ENCODE results near the gene BMPER.

BMPER gene

GRCh38 chr7:34181271-34181958 lies 276.1 kb downstream of the BMPER start:
- no peaks in the 10 kb centered on the region for H3K27me3 ChIP-seq (ENCODE audit: control insufficient read depth, insufficient read depth, low read length)
- no peaks in the 10 kb centered on the region for H3K4me1 ChIP-seq (ENCODE audit: control insufficient read depth, insufficient read depth, low read length)
- H3K36me3 ChIP-seq (ENCODE audit: control insufficient read depth, insufficient read depth, low read length): no peaks in the 10 kb centered on the region
- no peak overlapping the region for H3K27ac ChIP-seq (ENCODE audit: low read depth, low read length)
- H3K9ac ChIP-seq (ENCODE audit: low read length): no peak overlapping the region
- no peak overlapping the region for H3K4me3 ChIP-seq (ENCODE audit: low read length)

GRCh38 chr7:34184466-34184865 lies 279.1 kb downstream of the BMPER start:
- Histone ChIP-seq H3K4me3 (ENCODE audit: low read length) (no peak overlapping the region), H3K27ac (ENCODE audit: low read depth, low read length) (no peak overlapping the region), H3K4me1 (ENCODE audit: control insufficient read depth, insufficient read depth, low read length) (no peaks in the 10 kb centered on the region), H3K9ac (ENCODE audit: low read length) (no peak overlapping the region), H3K36me3 (ENCODE audit: control insufficient read depth, insufficient read depth, low read length) (no peaks in the 10 kb centered on the region), H3K27me3 (ENCODE audit: control insufficient read depth, insufficient read depth, low read length) (no peaks in the 10 kb centered on the region)

- H3K36me3 ChIP-seq (ENCODE audit: control insufficient read depth, insufficient read depth, low read length): no peaks in the 10 kb centered on the region
- no peaks in the 10 kb centered on the region for H3K27me3 ChIP-seq (ENCODE audit: control insufficient read depth, insufficient read depth, low read length)
- no peak overlapping the region for H3K9ac ChIP-seq (ENCODE audit: low read length)
- no peak overlapping the region for H3K4me3 ChIP-seq (ENCODE audit: low read length)
- no peak overlapping the region for H3K27ac ChIP-seq (ENCODE audit: low read depth, low read length)
- H3K4me1 ChIP-seq (ENCODE audit: control insufficient read depth, insufficient read depth, low read length): no peaks in the 10 kb centered on the region
These were observed 282.5 kb downstream of the BMPER start for GRCh38 chr7:34187798-34188307.

- Histone ChIP-seq H3K4me1 (ENCODE audit: control insufficient read depth, insufficient read depth, low read length) (no peaks in the 10 kb centered on the region), H3K27ac (ENCODE audit: low read depth, low read length) (no peak overlapping the region), H3K27me3 (ENCODE audit: control insufficient read depth, insufficient read depth, low read length) (no peaks in the 10 kb centered on the region), H3K36me3 (ENCODE audit: control insufficient read depth, insufficient read depth, low read length) (no peaks in the 10 kb centered on the region), H3K4me3 (ENCODE audit: low read length) (no peak overlapping the region), H3K9ac (ENCODE audit: low read length) (no peak overlapping the region)
These were observed 283.7 kb downstream of the BMPER start for GRCh38 chr7:34189031-34189430.

- Histone ChIP-seq H3K4me1 (ENCODE audit: control insufficient read depth, insufficient read depth, low read length) (no peaks in the 10 kb centered on the region), H3K27me3 (ENCODE audit: control insufficient read depth, insufficient read depth, low read length) (no peaks in the 10 kb centered on the region), H3K36me3 (ENCODE audit: control insufficient read depth, insufficient read depth, low read length) (no peaks in the 10 kb centered on the region), H3K4me3 (ENCODE audit: low read length) (no peak overlapping the region), H3K27ac (ENCODE audit: low read depth, low read length) (no peak overlapping the region), H3K9ac (ENCODE audit: low read length) (no peak overlapping the region)
These were observed 285.0 kb downstream of the BMPER start for GRCh38 chr7:34190299-34190698.

- H3K27me3 ChIP-seq (ENCODE audit: control insufficient read depth, insufficient read depth, low read length): no peaks in the 10 kb centered on the region
- H3K27ac ChIP-seq (ENCODE audit: low read depth, low read length): no peak overlapping the region
- no peaks in the 10 kb centered on the region for H3K36me3 ChIP-seq (ENCODE audit: control insufficient read depth, insufficient read depth, low read length)
- H3K4me1 ChIP-seq (ENCODE audit: control insufficient read depth, insufficient read depth, low read length): no peaks in the 10 kb centered on the region
- H3K9ac ChIP-seq (ENCODE audit: low read length): no peak overlapping the region
- H3K4me3 ChIP-seq (ENCODE audit: low read length): no peak overlapping the region
These were observed 285.8 kb downstream of the BMPER start for GRCh38 chr7:34191162-34191561.

- no peaks in the 10 kb centered on the region for H3K27me3 ChIP-seq (ENCODE audit: control insufficient read depth, insufficient read depth, low read length)
- H3K36me3 ChIP-seq (ENCODE audit: control insufficient read depth, insufficient read depth, low read length): no peaks in the 10 kb centered on the region
These were observed 286.6 kb downstream of the BMPER start for GRCh38 chr7:34191771-34192479.

GRCh38 chr7:34192906-34193305 lies 287.6 kb downstream of the BMPER start:
- H3K9ac ChIP-seq (ENCODE audit: low read length): no peak overlapping the region

More at GRCh38 chr7:34191771-34192479, 286.6 kb downstream of the BMPER start:
- Histone ChIP-seq H3K4me3 (ENCODE audit: low read length) (no peak overlapping the region), H3K27ac (ENCODE audit: low read depth, low read length) (no peak overlapping the region), H3K4me1 (ENCODE audit: control insufficient read depth, insufficient read depth, low read length) (no peaks in the 10 kb centered on the region), H3K9ac (ENCODE audit: low read length) (no peak overlapping the region)

GRCh38 chr7:34198231-34198641 lies 292.9 kb downstream of the BMPER start:
- Histone ChIP-seq H3K4me1 (ENCODE audit: control insufficient read depth, insufficient read depth, low read length) (no peaks in the 10 kb centered on the region), H3K9ac (ENCODE audit: low read length) (no peak overlapping the region), H3K27me3 (ENCODE audit: control insufficient read depth, insufficient read depth, low read length) (no peaks in the 10 kb centered on the region), H3K36me3 (ENCODE audit: control insufficient read depth, insufficient read depth, low read length) (no peaks in the 10 kb centered on the region), H3K27ac (ENCODE audit: low read depth, low read length) (no peak overlapping the region), H3K4me3 (ENCODE audit: low read length) (no peak overlapping the region)

More at GRCh38 chr7:34192906-34193305, 287.6 kb downstream of the BMPER start:
- Histone ChIP-seq H3K4me3 (ENCODE audit: low read length) (no peak overlapping the region), H3K27me3 (ENCODE audit: control insufficient read depth, insufficient read depth, low read length) (no peaks in the 10 kb centered on the region), H3K27ac (ENCODE audit: low read depth, low read length) (no peak overlapping the region), H3K36me3 (ENCODE audit: control insufficient read depth, insufficient read depth, low read length) (no peaks in the 10 kb centered on the region), H3K4me1 (ENCODE audit: control insufficient read depth, insufficient read depth, low read length) (no peaks in the 10 kb centered on the region)
